ENCODE data around the gene KRT78. TPM values are rescaled to one million over a fixed set of nuclear protein-coding genes. Genes with fewer than 3 reads are reported as not detected.
"Not testable (repeated sequence)": the region's sequence is repeated elsewhere in the genome, so short reads cannot be mapped to it uniquely, and the experiment has no call there.

Gene KRT78
- polyA plus RNA-seq, 1 donor = not detected

DNA sequence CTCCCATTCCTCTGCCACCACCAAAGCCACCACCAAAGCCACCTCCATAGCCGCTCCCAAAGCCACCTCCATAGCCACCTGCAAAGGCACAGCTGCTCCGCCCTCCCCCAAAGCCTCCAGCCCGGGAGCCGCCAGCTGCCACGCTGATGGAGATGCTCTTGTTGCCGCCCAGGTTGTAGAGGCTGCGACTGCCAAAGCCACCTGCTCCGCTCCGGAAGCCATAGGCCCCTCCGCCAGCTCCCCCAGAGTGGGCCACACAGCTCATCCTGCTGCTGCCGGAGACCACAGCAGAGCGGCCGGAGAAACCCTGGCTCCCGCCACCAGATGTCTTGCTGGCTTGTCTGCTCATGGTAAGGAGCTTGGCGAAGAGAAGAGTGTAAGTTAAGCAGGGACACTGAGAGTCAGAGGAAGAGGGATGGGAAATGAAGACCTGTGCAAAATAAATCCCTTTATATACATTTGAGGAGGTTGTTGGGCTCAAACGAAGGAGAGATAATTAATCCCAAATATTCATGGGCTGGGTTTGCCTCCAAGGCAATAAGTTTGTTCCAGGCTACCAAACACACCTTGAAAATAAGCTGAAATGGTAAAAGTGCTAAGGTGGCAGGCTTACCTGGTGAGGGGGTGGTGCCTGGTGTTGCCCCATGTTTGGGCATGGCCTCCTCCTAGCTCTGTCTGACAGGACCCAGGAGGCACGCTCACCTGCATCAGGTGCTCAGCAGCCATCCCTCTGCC lies 52.9 kb downstream of the KRT78 start, which contains the start of gene KRT3:
Gene KRT3 (minus strand): TSS at position 424 of the 735 bp plus-strand sequence. CDS start 75 bp downstream, at position 349.
- DNase-seq = no peak

DNA sequence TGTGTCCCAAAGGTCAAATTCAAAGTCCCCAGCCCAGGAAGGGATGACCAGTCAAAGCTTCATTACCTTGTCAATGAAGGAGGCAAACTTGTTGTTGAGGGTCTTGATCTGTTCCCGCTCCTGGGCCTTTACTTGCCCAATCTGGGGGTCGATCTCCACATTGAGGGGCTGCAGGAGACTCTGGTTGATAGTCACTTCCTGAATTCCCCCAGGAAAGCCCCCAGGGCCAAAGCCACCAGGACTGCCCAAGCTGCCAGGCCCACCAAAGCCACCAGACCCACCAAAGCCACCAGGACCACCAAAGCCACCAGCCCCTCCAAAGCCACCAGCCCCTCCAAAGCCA lies 53.5 kb downstream of the KRT78 start:
- DNase-seq = not testable (repeated sequence)

DNA sequence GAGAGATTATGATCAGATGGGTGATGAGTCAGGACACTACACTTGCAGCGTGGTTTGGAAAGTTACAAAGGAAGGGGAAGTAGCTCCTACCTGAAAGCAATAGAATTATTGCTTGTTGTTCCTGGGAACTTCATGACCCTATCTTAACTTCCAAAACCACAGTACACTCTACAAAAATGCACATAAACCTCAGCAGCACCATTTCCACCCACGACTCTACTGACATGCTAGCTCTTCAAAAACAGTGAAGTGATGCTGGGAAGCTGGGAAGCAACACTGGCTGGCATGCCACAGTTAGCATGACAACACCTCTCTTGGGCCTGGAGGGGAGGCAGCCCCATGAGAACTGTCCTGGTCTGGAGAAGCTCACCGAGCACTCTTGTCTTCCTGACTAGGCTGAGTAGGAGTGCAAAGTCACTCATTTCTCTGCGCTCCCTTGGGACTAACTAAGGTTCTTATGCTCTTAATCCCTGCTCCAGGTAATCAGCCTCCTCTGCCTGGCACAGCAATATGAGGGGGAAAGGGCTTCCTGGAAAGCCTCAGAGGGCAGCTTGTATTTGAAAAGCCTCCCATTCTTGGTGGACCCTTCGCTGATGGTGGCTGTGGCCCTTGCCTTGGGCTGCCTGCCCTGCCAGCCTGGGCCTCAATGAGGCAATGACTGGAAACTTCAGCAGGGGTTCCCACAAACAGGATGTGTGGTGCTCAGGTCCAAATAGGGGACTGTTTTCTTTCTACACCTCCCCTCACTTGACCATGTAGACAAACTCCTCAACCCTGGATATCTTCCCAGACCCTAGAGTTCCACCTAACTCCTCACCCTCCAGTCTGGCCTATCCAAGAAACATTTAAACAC lies 54.1 kb downstream of the KRT78 start:
- no peak for DNase-seq

DNA sequence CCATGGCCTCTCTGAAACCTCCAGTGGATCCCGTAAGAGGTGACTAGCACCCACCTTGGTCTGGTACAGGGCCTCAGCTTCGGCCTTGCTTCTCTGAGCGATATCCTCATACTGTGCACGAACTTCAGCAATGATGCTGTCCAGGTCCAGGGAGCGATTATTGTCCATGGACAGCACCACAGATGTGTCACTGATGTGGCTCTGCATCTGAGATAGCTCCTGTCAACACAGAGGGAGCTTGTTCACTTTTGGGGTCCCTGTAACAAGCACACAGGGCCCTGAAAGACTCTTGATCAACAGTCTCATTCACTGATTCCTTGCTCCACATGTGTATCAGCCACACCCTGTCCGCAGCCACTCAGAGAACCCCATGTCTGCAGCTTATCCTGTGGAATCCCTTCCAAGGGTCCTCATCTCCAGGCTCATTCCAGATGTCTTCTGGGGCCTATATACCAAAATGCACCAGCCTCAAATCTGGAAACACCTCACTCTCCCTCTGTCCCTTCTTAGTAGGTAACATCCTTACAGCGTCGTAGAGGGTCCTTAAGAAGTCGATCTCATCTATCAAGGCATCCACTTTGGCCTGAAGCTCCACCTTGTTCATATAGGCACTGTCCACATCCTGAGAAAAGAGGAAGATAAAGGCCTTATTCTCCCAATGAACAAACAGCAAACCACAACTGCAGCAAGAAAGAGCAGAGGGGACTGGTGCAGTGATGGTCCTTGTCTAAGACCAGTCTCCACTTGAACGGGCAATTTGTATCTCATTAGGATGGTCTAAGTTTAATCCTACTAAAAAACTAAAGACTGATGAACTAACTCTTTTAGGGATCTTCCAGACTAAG lies 56.4 kb downstream of the KRT78 start:
- no peak for DNase-seq

DNA sequence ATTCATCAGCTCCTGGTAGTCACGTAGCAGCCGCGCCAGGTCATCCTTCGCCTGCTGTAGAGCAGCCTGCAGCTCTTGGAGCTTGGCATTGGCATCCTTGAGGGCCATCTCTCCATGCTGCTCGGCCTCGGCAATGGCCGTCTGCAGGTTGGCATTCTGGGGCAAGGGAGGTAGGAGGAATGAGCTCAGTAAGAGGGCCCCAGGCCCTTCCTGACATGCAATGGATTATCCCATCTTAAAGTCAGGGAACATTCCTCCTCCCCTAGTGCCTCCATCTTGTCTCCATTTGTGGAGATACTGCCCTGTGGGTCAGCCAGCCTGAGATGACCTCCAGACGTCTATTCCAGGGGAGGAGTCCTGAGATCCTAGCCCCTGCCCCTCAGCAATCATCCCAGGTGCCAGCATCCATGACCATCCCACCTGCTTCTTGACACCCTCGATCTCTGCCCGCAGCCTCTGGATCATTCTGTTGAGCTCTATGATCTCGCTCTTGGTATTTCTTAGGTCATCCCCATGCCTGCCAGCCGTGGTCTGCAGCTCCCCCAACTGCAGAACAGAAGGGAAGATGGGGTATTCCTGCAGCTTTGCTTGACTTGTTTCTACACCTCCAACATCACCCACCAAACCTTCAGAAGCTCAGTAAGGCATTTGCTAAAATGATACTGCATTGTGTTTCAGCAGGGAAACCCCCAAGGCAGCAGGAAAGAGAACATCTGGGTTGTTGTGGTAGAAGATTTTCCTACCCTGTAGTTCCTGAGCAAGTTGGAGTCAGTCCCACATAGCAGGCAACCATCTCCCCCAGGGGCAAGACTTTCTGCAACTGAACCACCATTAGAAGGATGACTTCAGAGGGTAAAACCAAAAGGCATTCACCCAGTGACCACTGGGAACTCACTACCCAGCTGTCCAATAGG lies 57.3 kb downstream of the KRT78 start:
- no peak for DNase-seq

DNA sequence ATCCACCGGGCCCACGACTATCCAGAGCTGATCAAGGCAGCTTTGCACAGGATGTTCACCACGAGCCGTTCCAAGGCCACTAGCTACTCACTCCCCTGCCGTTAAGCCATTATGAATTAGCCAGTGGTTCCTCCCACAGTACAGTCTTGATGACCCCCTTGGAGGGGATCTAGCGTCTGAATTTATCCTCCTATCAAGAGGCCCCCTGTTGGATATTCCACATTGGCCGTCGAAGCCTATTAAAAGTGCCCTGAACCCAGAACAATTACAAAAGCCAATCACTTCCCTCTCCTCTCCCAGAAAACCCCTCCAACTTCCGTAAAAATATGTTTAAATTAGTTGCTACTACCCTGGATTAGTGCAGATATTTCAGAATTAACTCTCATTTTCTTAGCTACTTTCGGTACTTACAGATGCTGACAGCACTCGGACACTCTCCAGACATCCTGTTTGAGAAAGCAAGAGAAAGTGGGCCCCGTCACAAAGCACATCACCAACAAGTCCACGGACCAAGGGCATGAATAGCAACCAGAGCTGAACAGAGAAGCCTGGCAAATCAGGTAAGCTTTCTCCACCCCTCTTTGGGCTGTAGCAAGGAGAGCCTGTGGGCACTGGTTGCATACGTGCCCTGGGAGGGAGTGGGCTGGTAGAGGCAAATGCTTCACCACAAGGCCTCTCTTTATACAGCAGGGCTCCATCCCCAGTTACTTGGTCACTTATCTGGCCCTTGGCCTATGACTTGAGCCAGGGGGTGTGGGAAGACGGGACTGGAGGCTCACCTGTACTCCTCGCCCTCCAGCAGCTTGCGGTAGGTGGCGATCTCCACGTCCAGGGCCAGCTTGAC lies 58.1 kb downstream of the KRT78 start:
- no peak for DNase-seq

DNA sequence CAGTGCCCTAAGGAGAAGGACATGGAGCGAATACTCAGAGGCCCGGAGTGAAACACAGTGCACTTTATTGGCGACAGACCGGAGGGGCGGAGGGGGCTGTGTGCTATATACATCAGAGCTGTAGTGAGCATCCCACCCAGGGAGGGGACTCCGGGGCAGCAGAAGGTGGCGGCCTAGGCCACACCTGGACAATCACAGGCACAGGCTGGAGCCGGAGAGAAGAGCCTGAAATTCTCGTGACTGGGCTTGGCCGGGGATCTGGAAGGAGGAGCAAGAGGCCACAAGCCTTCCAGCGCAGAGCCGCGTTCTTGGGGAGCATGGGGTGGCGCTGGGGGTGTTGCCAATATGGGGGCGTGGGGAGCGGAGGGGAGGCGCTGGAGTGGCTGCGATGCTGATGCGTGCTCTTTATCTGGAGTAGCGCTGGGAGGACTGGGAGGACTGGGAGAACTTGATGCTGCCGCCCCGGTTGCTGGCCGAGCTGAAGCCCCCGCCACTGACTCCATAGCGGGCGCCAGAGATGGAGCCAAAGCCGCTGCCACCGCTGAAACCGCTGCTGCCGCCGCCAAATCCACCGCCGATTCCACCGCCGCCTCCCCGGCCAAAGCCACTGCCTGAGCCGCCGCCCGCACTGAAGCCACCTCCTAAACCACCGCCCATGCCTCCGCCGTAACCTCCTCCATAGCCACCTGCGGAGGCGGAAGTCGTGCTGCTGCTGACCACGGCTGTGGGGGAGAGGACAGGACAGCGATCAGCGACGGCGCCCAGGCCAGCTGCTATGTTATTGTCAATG lies 59.0 kb downstream of the KRT78 start:
- DNase-seq = no peak

DNA sequence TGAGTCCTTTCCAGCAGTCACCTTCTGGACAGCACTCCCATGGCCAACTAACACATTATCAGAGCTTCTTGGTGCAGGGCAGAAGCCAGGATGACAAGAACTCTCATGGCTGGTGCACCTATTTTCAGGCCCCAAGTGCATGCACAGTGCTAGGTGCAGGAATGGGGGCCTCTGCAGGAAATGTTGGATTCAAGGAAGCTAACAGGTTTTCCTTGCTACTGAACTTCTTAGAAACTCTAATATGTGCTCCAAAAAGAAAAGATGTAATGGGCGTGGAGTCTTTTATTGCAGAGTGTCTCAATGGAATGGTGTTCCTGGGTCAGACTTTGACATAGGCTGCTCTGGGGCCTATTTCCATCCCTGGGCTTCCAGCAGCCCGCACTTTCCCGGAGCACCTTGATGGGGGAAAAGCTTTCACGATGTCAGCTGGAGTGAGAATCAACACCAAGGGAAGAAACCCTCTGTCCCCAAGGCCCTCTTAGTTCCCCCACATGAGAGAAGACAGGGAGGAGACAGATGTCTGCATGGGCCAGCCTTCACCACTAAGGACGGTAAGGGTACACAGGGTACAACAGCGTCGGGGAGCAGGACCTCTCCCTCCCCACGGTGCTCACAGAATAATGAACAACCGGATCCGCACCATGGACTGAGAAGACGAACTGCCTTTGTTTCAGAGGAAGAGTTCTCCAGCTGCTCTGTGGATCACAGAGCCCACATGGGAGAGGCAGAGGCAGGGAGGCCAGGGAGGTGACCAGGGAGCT lies 59.7 kb downstream of the KRT78 start:
- no peak for DNase-seq

DNA sequence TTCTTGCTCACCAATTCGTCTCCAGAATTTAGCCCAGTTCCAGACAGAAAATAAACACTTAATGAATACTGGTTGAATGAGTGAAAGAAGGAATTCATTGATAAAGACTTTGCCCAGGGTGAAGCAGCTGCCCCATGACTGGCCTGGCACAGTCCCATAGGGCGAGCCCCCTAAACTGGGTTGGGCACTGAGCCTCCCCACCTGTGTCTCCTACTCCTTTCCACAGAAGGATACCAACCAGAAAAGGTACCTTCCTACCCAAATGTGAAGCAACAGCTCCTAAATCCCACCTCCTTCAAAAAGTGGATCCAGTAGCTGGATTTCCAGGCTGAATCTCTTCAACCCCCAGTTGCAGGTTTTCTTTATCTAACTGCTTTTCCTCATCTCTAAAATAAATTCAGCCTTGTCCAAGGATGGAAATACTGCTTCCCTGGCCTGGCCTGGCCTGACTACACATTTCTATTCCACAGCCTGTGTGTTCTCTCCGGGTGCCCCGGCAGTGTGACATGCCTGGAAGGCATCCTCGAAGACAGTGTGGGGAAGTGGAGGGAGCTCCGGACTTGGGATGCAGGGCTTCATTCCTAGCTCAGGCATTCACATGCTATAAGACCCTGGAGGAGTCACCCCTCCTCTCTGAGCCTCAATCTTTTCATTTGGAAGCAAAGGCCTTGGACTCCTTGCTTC lies 60.5 kb downstream of the KRT78 start:
- DNase-seq = no peak

Other genes with a start within 250 kb of the KRT78 start
- gene KRT72, start 247.5 kb downstream of the KRT78 start, polyA plus RNA-seq (ENCODE audit: insufficient read length) = not detected
- gene KRT73, start 230.4 kb downstream of the KRT78 start, polyA plus RNA-seq (ENCODE audit: insufficient read length) = not detected
- gene KRT2, start 196.8 kb downstream of the KRT78 start, polyA plus RNA-seq (ENCODE audit: insufficient read length) = 0.08 TPM
- 20.8 TPM for gene KRT1, start 168.6 kb downstream of the KRT78 start, polyA plus RNA-seq (ENCODE audit: insufficient read length)
- 0.32 TPM for gene KRT77, start 145.5 kb downstream of the KRT78 start, polyA plus RNA-seq (ENCODE audit: insufficient read length)
- not detected for gene KRT76, start 71.6 kb downstream of the KRT78 start, polyA plus RNA-seq (ENCODE audit: insufficient read length)
- gene KRT3, start 52.9 kb downstream of the KRT78 start, polyA plus RNA-seq (ENCODE audit: insufficient read length) = not detected
- not detected for gene KRT4, start 34.9 kb downstream of the KRT78 start, polyA plus RNA-seq (ENCODE audit: insufficient read length)
- 0.41 TPM for gene KRT79, start 14.7 kb downstream of the KRT78 start, polyA plus RNA-seq (ENCODE audit: insufficient read length)
- gene KRT8, start 56.1 kb upstream of the KRT78 start, polyA plus RNA-seq (ENCODE audit: insufficient read length) = 2.1 TPM
- 2.7 TPM for gene KRT18, start 100.1 kb upstream of the KRT78 start, polyA plus RNA-seq (ENCODE audit: insufficient read length)
- 448 TPM for gene EIF4B, start 157.5 kb upstream of the KRT78 start, polyA plus RNA-seq (ENCODE audit: insufficient read length)
- 124 TPM for gene TNS2, start 201.1 kb upstream of the KRT78 start, polyA plus RNA-seq (ENCODE audit: insufficient read length)
- 17.4 TPM for gene SPRYD3, start 230.4 kb upstream of the KRT78 start, polyA plus RNA-seq (ENCODE audit: insufficient read length)
- gene IGFBP6, start 248.7 kb upstream of the KRT78 start, polyA plus RNA-seq (ENCODE audit: insufficient read length) = 49.2 TPM